HG03565 (cell line): ENCODE measurements around the gene BIN1.

Experiments
- ATAC-seq: cut with Tn5 transposase; IDR thresholded peaks from one replicate; pipeline ENCODE4 v1.9.1; 2021; ENCODE audit warnings: mild to moderate bottlenecking, moderate library complexity; ENCODE audit not compliant: unreplicated experiment

The BIN1 gene

DNA sequence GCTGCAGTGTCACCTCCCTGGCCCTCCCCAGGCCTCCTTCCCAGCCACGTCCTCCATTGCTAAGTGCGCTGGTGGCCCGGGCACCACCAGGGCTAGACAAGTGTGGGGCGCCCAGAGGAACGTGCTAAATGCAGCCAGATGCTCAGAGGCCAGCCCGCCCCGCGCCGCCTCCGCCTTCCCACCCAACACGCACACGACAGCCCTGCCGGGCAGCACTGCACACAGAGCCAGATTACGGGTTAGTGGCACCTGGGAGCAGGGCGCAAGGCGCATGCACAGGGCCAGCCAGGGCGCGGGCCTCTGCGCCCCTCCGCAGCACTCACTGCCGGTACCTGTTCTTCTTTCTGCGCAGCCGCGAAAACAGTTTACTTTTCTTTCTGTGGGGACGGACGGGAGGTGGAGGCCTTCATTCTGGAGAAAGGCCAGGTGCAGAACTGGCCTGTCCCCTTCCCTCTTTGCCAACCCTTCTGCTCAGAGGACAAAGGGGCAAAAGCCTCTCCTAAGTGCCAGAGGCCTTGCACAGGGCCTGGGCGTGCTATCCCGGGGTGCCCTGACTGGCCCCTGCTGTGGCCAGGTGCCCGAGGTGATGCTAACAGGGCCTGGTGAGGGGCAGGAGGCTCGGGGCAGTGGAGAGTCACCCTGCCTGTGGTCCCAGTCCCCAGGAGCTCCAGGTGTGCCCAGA, 46.5 kb downstream of the BIN1 start:
- no peak for ATAC-seq

DNA sequence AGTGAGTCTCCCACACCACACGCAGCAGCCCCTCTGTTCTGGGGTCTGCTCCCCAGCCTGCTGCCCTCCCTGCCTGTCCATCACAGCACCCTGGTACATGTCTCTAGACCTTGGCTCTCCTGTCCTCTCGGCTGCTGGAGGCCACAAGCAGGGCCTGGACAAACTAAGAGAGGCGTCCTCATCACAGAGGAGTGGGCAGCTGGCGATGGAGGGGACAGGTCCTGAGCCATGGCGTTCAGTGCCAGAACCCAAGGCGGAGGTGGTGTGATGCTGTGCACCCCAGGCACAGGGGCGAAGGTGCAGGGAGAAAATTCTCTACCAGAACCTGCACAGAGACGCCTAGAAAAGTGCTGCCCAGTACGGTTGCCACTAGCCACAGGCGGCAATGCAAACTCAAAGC, 47.4 kb downstream of the BIN1 start:
- ATAC-seq: no peak

DNA sequence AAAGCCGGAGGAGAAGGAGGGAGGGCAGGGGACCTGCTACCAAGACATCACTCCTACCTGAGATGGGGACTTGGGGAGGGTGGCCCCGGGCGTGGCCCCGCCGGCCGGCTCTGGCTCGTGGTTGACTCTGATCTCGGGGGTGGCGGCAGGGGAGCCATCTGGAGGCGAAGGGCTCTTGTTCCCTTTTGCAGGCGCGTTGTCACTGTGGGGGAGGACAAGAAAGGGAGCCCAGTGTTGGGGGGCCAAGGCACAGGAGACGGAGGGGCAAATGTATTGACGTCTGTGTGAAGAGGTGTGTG, 48.1 kb downstream of the BIN1 start:
- no peak for ATAC-seq

- ATAC-seq: no peak
Observed at GRCh38 chr2:127058246-127058953, 48.6 kb downstream of the BIN1 start.

DNA sequence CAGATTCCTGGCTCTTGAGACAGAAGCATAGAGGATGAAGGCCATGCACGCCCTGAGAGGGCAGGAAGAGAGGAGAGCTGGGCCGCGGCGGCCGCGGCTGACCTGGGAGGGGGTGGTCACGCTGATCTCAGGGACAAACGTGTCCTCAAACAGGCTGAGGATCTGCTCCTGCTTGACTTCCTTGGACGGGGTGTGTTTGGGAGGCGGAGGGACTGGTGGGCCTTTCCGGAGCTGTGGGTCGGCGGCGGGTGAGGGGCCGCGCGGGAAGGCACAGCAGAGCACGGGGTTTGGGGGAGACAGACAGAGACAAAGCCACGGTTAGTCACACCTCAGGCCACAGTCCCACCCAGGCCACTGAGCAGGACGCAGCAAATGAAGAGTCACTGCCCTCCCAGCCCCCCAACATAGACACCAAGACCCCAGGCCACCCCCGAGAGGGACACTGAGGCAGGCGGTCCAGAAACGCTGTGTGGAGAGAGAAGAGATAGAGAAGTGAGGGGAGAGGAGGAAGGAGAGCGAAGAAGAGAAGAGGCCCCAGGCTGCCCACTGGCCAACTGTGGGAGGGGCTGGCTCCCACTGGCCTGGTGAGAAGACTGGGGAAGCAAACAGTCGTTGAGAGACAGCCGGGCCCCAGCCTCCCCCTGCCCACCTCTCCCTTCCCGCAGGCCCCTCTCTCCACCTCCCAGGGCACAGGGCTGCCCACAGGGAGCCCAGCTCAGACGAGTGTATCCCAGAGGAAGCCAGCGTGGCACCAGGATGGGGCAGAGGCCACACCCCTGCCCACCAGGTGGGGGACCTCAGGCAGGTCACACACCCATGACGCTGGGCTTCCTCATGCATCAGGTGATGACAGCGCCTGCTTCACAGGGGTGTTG, 49.3 kb downstream of the BIN1 start:
- no peak for ATAC-seq

GRCh38 chr2:127056631-127057370, 50.2 kb downstream of the BIN1 start:
- no peak for ATAC-seq

GRCh38 chr2:127056086-127056485, 50.9 kb downstream of the BIN1 start:
- no peak for ATAC-seq

GRCh38 chr2:127055786-127056076, 51.2 kb downstream of the BIN1 start:
- ATAC-seq: no peak

GRCh38 chr2:127054996-127055785, 51.8 kb downstream of the BIN1 start:
- ATAC-seq: no peak

GRCh38 chr2:127054604-127054930, 52.4 kb downstream of the BIN1 start:
- ATAC-seq: no peak

GRCh38 chr2:127053731-127054603, 53.0 kb downstream of the BIN1 start:
- no peak for ATAC-seq

- no peak for ATAC-seq
Observed at GRCh38 chr2:127052771-127053691, 53.9 kb downstream of the BIN1 start.

- no peak for ATAC-seq
Observed at GRCh38 chr2:127052057-127052770, 54.7 kb downstream of the BIN1 start.

GRCh38 chr2:127051116-127052056, 55.6 kb downstream of the BIN1 start:
- no peak for ATAC-seq

DNA sequence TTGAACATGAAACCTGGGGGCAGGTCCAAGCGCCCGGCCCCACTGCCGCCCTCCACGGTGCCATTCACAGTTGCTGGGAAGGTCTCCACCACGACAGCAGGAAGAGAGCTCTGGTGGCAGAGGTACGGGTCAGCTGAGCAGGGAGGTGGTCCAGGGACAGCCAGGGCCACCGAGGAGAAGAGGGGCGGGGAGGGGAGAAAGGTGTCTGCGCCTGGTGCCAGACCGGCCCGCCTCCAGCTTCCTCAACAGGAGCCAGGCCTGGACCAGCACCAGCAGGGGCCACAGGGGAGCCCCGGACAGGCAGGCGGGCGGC, 56.2 kb downstream of the BIN1 start:
- ATAC-seq: no peak

DNA sequence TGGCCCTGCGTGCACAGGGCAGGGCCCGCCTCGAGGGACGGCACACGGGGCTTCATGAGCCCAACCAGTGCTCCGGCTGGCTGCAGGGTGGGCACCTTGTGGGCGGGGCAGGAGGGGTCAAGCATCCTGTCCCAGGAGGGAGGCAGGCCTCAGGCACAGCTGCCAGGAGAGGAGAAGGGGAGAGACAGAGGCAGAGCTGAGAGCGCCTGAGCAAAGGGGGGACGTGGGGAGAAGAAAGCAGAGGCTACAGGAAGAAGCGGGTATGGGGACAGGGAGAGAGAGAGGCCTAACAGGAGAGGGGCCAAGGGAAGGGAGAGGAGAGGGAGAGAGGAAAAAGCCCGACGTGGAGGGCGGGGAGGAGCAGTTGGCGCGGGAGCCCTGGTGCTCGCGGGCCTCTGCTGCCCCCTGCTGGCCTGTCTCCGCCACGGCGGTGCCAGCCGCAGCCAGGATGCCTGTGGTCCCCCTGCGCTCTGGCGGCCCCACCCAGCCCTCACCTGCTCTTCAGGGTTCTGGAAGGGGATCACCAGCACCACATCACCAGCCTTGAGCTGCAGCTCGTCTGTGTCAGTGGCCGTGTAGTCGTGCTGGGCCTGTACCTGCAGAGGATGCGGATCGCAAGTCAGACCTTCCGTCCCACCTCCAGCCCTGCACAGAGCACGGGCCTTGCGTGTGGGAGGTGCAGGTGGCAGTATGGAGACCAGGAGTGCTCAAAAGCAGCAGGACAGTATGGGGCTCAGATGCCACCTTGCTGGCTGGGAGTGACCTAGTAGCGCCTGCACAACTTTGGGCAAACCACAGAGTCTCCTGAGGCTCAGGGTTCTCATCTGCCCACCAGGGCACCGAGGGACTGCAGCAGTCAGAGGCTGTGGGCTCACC, 56.8 kb downstream of the BIN1 start:
- no peak for ATAC-seq
